ENCODE data around the gene COL6A1. TPM values are rescaled to one million over a fixed set of nuclear protein-coding genes. Genes with fewer than 3 reads are reported as not detected.

The COL6A1 gene
- total and polyA plus RNA-seq, 2 donors (not counting 3 experiments of a cell fraction or from before 2014, with no cell fraction given) = 30.1 to 42.4 TPM

DNA sequence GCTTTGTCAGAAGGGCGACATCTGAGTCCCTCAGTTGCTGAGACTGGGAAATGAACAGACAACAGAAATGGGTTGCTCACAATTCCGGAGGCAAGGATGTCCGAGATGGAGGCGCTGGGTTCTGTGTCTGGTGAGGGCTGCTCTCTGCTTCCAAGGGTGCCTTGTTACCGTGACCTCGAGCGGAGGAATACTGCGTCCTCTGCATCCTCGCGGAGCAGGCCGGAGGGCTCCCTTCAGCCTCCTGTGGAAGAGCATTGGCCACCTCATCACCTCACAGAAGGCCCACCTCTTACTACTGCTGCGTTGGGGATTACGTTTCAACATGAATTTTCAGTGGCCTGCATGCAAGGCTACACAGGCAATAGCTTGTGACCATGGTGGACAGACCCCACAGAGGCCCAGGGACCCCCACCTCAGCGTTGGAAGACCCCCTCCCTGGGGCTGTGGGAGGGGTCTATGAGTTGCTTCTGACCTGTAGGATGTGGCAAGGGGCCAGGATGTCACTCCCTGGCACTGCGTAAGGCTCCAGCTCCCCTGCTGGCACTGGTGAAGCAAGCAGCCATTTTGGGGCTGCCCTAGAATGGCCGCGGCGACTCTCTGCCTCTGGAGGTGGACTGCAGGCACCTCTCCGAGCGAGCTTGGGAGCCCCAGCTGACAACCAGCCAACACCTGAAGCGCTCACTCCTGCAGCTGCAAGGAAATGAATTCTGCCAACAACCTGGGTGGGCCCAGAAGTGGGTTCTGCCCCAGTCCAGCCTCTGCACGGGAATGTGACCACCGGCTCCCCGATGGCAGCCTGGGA is 36.3 kb upstream of the COL6A1 start:
- no peak overlapping the region for H3K27ac ChIP-seq (ENCODE audit: insufficient read depth, low read depth, low read length)
- no peaks in the 10 kb centered on the region for H4K20me1 ChIP-seq (replicated peaks; ENCODE audit: control insufficient read depth, extremely low read depth, insufficient read depth, low read length)
- H3K36me3 ChIP-seq (ENCODE audit: control insufficient read depth in 2 of 2, extremely low read depth in 1 of 2, insufficient read depth in 2 of 2, low read length in 2 of 2) = no peaks in the 10 kb centered on the region
- DNase-seq (ENCODE audit: low read depth, low spot score) = no peak
- FAIRE-seq = no peak
- no peaks in the 10 kb centered on the region for H3K4me1 ChIP-seq (ENCODE audit: control insufficient read depth, extremely low read depth, insufficient read depth, low read length)
- H3K4me3 ChIP-seq (replicated peaks in 1 of 3; ENCODE audit: insufficient read depth in 1 of 3, low read depth in 1 of 3, low read length in 3 of 3) = no peak overlapping the region
- no peaks in the 10 kb centered on the region for H3K79me2 ChIP-seq (ENCODE audit: control insufficient read depth, insufficient read depth, low read length)
- POLR2A ChIA-PET = no interaction called here
- no peaks in the 10 kb centered on the region for H3K9me1 ChIP-seq (replicated peaks; ENCODE audit: control insufficient read depth, extremely low read depth, insufficient read depth, low read length)
- TF ChIP-seq GATA2 (IDR thresholded peaks at IDR 0.05; ENCODE audit: insufficient read depth, insufficient read length, low read depth, low read length) (no peak), FOS (IDR thresholded peaks at IDR 0.05; ENCODE audit: borderline replicate concordance, insufficient read depth, low read length) (no peak), JUN (IDR thresholded peaks at IDR 0.05; ENCODE audit: borderline replicate concordance, insufficient read depth, insufficient read length, low read depth) (no peak), MYC (IDR thresholded peaks at IDR 0.05; ENCODE audit: low read depth, low read length) (no peak), POLR2AphosphoS5 (IDR thresholded peaks at IDR 0.05; ENCODE audit: insufficient read depth, low read depth, low read length) (no peak), EZH2 (IDR thresholded peaks at IDR 0.05; ENCODE audit: borderline replicate concordance, low read depth, low read length, severe bottlenecking) (no peak), POLR2A (IDR thresholded peaks at IDR 0.05; ENCODE audit: low read depth, low read length) (no peak)
- TF ChIP-seq, protein P1, sequence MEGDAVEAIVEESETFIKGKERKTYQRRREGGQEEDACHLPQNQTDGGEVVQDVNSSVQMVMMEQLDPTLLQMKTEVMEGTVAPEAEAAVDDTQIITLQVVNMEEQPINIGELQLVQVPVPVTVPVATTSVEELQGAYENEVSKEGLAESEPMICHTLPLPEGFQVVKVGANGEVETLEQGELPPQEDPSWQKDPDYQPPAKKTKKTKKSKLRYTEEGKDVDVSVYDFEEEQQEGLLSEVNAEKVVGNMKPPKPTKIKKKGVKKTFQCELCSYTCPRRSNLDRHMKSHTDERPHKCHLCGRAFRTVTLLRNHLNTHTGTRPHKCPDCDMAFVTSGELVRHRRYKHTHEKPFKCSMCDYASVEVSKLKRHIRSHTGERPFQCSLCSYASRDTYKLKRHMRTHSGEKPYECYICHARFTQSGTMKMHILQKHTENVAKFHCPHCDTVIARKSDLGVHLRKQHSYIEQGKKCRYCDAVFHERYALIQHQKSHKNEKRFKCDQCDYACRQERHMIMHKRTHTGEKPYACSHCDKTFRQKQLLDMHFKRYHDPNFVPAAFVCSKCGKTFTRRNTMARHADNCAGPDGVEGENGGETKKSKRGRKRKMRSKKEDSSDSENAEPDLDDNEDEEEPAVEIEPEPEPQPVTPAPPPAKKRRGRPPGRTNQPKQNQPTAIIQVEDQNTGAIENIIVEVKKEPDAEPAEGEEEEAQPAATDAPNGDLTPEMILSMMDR (IDR thresholded peaks at IDR 0.05; ENCODE audit: extremely low read depth in 1 of 2, insufficient read depth in 1 of 2, low read depth in 1 of 2, low read length in 2 of 2) = no peak
- TF ChIP-seq, protein P2, sequence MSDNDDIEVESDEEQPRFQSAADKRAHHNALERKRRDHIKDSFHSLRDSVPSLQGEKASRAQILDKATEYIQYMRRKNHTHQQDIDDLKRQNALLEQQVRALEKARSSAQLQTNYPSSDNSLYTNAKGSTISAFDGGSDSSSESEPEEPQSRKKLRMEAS (IDR thresholded peaks at IDR 0.05; ENCODE audit: insufficient read depth, insufficient read length) = no peak
- no peak overlapping the region for H3K9ac ChIP-seq (replicated peaks; ENCODE audit: extremely low read depth, insufficient read depth, low read length)
- H3K9me3 ChIP-seq (replicated peaks; ENCODE audit: control insufficient read depth, insufficient read depth, low read length) = no peaks in the 10 kb centered on the region
- H3K4me2 ChIP-seq (ENCODE audit: insufficient read depth, low read length) = no peak overlapping the region
- no peaks in the 10 kb centered on the region for H3K27me3 ChIP-seq (ENCODE audit: control insufficient read depth in 2 of 2, insufficient read depth in 2 of 2, low read length in 2 of 2)
- BruUV-seq (replicated peaks) = no TSS peak
- dilution Hi-C loops (cut with MboI; ENCODE audit: extremely low pct_ligation_motif_present, low sequenced_read_pairs) = no loop called here
- CTCF ChIA-PET = no interaction called here
- intact Hi-C loops (cut with micrococcal nuclease) = no loop called here
- no peak overlapping the region for H2AFZ ChIP-seq (ENCODE audit: low read depth, low read length)

All from endothelial cell of umbilical vein (primary cell).